A204.1 (cell line): Measurements from ENCODE around the gene PNKD.

Experiments
- FAIRE-seq: peaks from 2 replicates; lab custom pipeline; 2012; peaks lifted over from hg19 to GRCh38; lab: Jason Lieb, UNC

PNKD gene

DNA sequence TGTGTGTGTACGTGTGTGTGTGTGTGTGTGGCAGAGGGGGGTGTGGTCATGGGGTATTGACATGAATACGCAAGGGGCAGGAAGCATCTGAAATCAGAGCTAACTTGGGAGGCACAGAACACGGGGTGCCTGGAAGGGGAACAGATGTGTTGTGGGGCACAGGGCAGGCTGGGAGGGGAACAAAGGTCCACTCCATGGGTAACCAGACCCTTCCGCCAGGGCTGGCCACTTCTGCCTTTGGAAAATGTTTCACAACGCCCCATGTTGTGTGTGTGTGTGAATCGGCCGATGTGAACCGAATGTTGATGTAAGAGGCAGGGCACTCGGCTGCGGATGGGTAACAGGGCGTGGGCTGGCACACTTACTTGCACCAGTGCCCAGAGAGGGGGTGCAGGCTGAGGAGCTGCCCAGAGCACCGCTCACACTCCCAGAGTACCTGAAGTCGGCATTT, 111.6 kb downstream of the PNKD start, which contains the start of gene SLC11A1:
Gene SLC11A1 (plus strand): TSS at position 358 of the 451 bp plus-strand sequence. CDS start 96 bp downstream, outside the sequence.
- FAIRE-seq: no peak

DNA sequence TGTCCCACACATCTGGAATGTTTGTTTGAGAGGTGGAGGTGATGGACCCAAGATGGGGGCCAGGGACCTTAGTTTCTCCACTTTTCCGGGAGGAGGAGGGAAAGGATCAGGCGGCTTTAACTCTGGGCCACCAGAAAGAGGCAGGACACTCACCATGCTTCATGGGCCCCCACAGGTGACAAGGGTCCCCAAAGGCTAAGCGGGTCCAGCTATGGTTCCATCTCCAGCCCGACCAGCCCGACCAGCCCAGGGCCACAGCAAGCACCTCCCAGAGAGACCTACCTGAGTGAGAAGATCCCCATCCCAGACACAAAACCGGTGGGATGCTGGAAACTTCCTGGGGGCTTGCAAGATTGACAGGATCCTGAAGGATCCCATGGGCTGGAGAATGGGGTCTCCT, 112.5 kb downstream of the PNKD start:
- FAIRE-seq: no peak

- FAIRE-seq: no peak
These were observed 113.7 kb downstream of the PNKD start for GRCh38 chr2:218383892-218384519.

GRCh38 chr2:218384975-218385374, 114.7 kb downstream of the PNKD start:
- FAIRE-seq: no peak

- no peak for FAIRE-seq
These were observed 116.4 kb downstream of the PNKD start for GRCh38 chr2:218386505-218387368.

DNA sequence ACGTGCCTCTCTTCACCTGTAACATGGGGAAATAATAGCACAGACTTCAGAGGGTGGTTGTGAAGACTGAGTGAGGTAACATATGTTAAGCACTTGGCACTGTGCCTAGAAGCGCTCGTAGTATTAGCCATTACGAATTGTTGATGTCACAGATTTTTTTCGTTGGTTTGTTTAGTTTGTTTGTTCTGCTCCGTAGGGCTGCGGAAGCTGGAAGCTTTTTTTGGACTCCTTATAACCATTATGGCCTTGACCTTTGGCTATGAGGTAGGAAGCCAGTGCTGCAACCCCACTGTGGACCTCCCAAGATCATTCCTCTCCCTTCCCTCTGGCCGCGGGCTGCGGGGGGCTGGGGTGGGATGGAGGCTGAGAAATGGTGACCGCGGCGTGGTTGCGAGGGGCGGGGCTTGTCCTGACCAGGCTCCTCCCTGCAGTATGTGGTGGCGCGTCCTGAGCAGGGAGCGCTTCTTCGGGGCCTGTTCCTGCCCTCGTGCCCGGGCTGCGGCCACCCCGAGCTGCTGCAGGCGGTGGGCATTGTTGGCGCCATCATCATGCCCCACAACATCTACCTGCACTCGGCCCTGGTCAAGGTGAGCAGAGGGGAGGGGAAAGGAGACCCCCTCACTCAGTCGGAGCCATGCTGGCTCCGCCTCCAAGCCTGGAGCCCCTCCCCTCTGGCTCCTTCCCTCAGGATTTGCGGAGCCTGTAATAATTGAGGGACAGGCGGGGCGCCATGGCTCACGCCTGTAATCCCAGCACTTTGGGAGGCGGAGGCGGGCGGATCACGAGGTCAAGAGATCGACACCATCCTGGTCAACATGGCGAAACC, 117.3 kb downstream of the PNKD start:
- no peak for FAIRE-seq

DNA sequence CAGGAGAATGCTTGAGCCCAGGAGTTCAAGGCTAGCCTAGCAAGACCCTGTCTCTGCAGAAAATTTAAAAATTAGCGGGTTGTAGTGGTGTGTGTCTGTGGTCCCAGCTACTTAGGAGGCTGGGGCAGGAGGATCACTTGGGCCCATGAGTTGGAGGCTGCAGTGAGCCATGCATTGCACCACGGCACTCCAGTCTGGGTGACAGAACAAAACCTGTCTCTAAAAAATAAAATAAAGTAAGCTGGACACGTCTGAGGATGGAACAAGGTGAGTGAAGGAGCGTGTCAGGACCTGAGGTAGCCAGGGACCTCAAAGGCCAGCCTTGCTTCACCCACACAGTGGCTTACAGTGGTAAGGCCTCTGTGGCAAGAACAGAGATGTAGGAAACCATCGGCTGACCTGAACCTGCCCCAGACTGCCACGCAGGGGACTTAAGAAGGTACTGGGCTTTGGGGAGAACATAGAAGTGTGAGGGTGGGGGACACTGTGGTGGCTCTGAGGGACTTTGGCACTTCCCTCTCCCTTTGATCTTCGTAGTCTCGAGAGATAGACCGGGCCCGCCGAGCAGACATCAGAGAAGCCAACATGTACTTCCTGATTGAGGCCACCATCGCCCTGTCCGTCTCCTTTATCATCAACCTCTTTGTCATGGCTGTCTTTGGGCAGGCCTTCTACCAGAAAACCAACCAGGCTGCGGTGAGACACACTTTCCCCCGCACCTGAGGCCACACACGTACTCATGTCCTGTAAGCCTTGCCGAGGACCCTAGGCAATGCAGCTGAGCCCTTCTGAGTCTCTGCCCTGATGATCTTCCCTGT, 119.2 kb downstream of the PNKD start:
- no peak for FAIRE-seq

DNA sequence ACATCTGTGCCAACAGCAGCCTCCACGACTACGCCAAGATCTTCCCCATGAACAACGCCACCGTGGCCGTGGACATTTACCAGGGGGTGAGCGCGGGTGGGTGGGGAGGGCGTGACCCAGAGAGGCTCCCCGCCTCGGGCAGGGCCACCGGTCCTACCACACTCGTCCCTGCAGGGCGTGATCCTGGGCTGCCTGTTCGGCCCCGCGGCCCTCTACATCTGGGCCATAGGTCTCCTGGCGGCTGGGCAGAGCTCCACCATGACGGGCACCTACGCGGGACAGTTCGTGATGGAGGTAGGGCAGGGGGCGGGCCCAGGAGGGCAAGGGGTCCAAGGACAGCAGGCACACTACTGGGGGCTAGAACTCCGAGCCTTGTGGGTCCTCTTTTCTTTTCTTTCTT, 120.9 kb downstream of the PNKD start:
- no peak for FAIRE-seq

DNA sequence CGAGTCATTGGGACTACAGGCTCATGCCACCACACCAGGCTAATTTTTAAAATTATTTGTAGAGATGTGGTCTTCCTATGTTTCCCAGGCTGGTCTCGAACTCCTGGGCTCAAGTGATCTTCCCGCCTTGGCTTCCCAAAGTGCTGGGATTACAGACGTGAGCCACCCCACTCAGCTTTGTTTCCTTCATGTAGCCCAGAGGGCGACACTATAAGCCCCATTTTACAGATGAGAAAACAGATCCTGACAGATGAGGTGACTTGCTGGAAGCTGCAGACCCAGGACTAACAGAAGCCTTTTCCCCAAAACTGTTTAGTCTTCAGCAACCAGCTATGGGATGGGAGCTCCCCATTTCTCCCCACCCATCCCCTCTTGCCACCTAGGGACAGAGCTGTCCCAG, 122.1 kb downstream of the PNKD start:
- FAIRE-seq: no peak

DNA sequence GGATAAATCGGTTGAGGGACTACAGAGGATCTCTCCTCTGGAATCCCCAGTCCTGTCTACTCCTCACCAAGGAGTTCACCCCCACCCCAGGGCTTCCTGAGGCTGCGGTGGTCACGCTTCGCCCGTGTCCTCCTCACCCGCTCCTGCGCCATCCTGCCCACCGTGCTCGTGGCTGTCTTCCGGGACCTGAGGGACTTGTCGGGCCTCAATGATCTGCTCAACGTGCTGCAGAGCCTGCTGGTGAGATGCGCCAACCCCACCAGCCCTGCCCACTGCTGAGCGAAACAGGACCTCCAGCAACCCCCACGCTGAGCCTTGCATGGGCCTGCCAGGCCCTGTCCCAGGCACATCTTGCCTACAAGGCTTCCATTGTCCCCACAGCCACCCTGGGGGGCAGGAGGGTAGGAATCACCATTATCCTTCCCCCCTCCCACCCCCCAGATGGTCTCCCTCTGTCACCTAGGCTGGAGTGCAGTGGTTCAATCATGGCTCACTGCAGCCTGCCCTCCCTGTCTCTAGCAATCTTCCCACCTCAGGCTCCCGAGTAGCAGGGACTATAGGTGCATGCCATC, 122.7 kb downstream of the PNKD start:
- FAIRE-seq: no peak

DNA sequence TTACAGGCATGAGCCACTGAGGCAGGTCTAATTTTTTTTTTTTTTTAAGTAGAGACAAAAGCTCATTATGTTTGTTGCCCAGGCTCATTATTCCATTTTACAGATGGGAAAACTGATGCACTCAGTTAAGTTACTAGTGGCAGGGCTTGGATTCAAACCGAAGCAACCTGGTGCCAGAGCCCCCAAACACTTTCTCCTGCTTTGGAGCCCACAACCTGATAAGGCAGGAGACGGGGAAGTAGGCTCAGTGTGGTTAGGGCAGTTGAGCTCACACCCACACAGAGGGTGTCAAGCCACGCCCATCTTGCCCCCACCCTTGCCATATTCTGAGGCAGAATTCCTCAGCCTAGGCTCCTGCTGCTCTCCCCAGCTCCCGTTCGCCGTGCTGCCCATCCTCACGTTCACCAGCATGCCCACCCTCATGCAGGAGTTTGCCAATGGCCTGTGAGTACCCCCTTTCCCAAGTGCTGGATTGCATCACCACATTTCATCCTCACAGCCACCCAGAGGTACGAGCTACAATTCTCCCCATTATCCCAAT, 123.5 kb downstream of the PNKD start:
- FAIRE-seq: no peak

DNA sequence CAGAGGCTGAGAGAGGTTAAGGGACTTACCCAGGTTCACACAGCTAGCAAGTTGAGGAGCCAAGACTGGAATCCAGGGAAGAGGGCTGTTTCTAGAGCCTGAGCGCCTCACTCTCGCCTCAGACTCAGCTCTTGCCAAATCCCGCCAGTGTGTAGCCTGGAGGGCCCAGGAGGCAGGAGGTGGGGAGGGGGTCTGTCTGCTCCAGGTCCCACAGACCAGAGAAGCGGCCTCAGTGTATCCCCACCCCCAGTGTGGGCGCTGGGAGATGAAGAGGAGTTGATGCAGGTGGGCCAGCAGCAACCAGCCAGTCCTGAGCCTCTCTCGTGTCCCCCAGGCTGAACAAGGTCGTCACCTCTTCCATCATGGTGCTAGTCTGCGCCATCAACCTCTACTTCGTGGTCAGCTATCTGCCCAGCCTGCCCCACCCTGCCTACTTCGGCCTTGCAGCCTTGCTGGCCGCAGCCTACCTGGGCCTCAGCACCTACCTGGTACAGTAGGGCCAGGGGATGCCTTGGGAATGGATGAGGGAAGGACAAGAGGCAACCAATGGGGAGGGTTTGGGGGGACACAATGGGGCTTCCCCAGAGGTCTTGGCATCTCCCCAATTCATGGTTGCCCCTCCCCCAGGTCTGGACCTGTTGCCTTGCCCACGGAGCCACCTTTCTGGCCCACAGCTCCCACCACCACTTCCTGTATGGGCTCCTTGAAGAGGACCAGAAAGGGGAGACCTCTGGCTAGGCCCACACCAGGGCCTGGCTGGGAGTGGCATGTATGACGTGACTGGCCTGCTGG, 124.2 kb downstream of the PNKD start:
- FAIRE-seq: no peak

GRCh38 chr2:218395090-218395444, 124.7 kb downstream of the PNKD start:
- no peak for FAIRE-seq

- FAIRE-seq: no peak
These were observed 125.1 kb downstream of the PNKD start for GRCh38 chr2:218395456-218395825.

- FAIRE-seq: no peak
These were observed 125.7 kb downstream of the PNKD start for GRCh38 chr2:218395826-218396687.
